Inflammatory macrophage treated with lipopolysaccharide for 4 hours (primary cell): ENCODE results near the gene WSCD1.

Source experiments
- DNase-seq: peaks from one replicate; pipeline ENCODE4 v3.0.0-alpha.2; 2020

WSCD1 gene

DNA sequence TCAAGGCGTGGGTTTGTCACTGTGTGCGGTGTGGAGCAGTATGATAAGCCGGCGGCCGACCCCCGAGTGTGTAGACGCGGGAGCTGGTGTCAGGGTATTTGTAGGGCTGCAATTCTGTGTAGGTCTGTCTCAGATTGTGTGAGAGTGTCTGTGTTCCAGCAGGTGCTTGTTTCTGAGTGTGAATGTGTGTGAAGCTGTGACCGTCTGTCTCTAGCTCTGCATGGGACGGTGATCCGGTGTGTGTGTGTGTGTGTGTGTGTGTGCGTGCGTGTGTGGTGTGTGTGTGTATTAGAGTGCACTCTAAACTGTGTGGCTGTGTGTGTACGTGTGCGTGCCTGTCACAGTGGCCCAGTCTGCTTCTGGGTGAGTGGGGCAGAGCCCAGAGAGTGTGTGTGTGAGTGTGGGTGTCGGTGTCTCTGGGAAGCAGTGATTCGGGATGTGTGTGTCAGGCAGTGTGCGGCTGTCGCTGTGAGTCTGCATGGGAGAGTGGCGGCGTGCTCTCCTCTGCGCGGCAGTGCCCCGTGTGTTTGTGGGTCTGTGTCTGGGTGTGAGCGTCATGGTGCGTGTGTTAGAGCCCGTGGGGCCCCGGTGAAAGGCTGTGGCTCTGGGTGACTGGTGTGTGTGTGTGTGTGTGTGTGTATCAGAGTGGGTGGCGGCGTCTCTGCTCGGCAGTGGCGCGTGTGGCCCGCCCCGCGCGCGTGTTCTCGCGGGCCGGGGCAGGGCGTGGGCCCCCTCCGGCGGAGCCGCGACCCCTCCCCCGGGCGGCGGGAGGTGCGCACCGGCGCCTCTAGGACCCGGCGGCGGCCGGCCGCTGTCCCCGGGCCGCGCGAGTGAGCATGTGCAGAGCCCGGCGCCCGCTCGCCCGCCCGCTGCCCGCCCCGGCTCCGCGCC, at the start of gene WSCD1:
Gene WSCD1, plus strand, starts transcription at position 841 of the 891 bp plus-strand sequence. CDS start 10,280 bp downstream, outside the sequence.
- no peak for DNase-seq

DNA sequence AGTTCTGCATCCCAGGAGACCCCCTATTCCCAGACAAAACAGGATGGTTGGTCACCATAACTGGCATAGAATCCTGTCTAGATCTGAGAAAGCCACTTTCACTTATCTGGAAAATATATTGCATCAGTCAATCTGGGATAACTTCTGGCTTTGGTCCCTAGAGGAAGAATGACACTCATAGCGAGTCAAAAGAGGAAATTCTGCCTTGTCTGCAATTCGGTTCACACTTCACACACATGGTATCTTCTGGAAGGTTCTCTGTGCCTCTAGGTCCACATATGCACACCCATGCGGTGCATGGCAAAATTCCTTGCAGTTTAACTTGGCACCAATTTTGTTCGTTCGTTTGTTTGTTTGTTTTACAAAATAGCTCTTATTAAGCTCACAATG, 49.2 kb upstream of the WSCD1 start:
- DNase-seq, result no peak

DNA sequence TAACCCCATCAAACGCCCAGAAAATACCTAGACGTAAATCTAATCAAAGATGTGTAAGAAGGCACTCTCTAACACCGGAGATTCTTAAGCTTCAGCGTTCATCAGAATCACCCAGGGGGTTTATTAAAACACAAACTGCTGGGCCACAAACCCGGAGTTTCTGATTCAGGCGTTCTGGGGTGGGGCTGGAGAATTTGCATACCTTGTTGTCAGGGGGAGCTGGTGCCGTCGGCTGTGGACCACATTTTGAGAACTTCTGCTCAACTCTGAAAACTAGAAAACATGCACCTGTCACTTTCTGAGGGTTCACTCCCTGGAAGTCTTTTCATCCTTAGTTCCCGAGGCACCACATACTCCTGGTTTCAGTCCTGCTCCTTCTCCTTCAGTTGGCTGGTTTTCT, 48.6 kb upstream of the WSCD1 start:
- no peak for DNase-seq

DNA sequence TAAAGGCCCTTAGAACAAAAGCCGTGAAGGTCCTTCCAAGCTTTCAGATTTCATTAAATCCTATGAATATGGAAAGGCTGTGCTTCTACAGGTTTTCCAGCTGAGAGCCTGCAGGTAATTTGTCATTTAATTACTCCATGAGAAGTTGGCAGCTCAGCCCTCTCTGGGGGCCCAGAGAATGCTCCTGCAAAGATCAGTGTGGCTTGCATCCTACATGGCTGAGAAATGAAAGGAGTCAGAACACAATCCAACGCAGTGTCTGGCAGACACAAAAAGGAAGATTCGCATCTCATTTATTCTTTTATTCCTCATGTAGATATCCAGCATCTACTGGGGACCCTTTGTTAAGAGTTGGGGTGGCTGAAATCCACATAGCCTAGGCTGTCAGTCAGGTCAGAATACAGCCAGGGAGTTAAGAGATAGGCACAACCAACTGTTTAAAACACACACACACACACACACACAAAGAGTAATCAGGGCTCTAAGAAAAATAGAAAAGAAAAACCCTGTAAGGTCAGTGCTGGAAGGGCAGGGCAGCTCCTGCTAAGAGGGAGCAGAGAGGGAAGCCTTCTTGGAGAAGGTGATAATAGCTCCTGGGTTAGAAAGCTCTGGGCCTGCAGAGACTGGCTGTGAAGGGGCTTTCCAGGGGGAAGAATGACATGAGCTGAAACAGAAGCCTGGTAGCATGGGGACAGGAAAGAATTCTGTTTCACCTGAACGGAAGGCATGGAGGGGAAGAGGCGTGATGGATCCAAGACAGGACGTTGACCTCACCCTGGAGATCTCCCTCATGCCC, 46.9 kb upstream of the WSCD1 start:
- no peak for DNase-seq

DNA sequence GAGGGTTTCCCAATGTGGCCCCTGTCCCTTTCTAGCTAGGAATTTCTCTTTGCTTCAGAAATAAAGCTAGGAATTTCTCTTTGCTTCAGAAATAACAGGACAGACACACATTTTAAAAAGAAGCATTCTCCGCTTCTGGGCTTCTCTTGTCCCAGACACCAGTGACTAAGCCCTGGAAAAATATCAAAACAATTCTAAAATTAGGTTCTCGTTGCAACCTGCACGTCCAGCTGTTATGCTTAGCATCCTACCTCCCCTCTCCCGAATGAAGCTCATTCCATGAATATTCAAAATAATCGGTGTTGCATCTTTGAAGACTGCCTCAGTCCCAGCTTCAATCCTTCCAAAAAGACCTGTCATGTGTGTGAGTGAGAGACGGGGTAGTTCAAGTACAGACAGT, 45.6 kb upstream of the WSCD1 start:
- no peak for DNase-seq

DNA sequence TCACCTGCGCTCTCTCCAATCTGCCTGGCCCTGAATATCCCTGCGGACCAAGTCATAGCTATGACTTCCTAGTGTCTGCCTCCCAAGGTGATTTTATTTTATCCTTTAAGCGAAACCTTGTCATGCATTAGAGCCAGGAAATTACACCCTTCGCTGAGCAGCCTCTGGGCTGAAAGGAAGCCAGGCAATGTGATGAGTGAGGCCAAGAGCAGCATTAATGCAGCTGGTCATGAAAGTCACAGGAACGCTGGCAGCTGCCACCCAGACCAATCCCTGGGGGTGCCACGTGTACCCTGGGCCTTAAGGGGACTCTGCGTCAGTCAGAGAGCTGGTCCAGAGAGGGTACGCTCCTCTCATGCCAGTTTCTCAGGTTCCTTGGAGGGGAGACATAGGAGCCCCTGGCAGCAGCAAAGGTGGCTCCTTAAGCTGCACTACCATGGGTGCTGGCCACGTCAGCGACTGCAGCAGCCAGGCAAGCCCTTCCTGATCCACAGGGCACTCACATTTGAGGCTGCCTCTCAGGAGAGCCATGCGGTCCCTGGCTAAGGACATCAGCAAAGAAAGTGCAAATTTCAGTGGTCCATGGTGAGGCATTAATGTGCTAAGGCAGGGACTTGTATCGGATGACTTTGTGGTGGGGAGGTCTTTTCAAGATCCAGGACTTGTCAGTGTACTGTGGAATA, 42.7 kb upstream of the WSCD1 start:
- no peak for DNase-seq

DNA sequence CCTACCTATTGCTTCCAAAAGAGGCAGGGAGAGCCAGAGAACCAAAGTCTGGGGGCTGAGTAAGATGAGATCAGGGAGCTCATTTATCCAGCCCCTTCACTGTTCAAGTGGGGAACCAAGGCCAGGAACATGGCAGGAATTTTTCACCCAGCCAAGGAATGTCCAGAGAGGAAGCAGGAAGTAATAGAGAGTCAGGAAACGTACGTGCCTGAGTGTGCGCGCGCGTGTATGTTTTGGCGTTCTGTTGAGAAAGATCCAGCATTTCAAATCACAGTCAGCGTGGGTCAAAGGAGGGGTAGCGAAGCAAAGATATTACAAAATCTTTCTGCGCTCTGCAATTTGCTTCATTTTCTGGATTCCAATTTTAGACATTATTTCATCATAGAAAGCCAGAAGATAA, 41.9 kb upstream of the WSCD1 start:
- no peak for DNase-seq

DNA sequence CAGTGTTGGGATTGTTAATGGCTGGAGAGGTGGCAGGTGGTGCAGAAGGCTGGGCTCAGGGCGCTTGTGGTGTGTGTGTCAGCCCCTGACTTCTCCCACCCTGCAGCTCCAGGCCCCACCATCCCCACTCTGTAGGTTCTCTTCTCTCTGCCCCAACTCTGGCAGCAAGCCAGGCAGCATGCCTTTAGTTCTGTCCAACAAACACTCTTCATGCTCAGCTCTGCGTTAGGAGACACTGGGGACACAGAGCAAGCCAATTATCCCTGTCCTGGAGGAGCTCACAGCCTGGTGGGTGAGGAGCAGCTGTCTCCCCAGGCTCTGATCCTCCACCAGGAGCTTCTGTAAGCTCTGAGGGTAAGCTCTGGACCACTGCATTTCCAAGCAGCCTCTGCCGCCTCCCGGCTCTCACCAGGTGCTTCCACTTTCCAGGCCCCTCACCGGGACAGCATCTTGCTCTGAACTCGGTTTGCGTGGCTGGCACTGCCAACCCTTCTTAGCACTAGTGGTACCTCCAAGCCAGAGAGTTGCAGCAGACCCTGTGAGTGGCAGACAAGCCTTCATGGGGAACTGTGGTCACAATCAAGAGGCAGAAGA, 34.3 kb upstream of the WSCD1 start:
- DNase-seq, result no peak

DNA sequence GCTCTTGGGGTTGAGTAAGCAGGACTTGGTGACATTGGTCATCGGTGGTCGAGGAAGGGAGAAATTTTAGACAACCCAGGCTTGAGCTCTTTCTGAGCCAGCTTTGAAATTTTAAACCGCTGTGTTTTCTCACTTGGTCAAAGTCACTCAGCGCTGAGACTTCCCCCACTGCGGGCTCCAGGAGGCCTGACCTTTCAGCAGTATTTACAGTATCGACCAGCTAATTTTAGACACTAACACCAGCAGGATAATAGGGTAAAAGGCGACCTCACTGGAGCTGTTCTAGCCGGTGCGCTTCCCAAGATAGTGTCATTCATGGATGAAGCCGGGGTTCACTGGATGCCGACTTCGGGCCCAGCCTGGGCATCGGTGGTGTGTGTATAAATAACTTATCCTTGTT, 29.7 kb upstream of the WSCD1 start:
- DNase-seq, result no peak

DNA sequence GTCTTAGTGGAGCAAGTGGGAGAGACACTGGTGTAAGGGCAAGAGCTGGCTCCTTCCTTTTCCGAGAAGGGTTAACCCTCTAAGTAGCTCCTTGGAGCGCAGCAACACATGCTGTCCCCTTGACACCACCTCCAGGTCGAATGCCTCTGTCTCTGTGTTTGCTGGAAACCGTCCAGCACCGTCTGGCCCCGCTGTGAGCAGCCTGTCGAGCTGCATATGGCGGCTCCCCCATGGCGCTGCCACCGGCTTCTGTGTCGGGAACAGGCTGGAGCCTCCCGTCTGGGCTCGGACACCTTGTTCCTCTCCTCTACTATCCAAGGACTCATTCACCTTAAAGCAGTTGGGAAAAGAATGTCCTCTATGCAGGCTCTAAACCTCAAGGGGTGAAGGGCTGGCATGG, 28.9 kb upstream of the WSCD1 start:
- DNase-seq, result no peak

DNA sequence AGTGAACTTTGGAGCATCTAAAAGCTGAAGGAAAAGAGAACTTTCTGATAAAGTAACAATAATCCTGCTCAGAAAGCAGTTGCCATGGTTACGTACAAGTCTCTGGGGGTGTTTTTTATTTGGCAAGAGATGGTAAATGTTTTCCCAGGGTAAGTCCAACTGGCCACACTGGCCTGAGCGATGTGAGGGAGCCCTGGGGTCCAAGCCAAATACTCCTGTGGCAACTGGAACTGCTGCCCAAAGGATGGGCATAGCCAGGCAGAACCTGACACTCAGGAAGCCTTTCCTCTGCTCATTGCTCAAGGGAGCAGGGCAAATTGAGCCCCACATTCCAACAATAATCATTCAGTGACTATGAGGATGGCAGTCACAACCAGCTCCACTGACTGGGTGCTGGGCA, 26.8 kb upstream of the WSCD1 start:
- no peak for DNase-seq

DNA sequence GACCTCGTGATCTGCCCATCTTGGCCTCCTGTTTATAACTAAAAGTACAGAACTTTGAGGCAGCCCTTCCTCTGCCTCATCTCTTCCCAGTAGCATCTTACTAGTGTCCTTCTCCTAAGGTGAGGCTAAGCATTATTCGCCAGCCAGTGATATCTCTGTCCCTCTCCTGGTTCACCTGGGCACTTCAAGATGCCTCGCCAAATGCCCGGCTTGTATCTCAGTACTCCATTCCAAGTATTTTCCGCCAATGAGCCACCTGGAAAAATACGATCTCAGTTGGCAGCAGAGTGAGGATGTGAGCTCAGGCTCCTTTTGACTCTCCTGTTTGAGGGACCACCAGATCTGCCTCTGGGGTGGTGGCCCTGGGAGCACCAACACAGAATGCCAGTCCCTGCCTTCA, 25.9 kb upstream of the WSCD1 start:
- no peak for DNase-seq

DNA sequence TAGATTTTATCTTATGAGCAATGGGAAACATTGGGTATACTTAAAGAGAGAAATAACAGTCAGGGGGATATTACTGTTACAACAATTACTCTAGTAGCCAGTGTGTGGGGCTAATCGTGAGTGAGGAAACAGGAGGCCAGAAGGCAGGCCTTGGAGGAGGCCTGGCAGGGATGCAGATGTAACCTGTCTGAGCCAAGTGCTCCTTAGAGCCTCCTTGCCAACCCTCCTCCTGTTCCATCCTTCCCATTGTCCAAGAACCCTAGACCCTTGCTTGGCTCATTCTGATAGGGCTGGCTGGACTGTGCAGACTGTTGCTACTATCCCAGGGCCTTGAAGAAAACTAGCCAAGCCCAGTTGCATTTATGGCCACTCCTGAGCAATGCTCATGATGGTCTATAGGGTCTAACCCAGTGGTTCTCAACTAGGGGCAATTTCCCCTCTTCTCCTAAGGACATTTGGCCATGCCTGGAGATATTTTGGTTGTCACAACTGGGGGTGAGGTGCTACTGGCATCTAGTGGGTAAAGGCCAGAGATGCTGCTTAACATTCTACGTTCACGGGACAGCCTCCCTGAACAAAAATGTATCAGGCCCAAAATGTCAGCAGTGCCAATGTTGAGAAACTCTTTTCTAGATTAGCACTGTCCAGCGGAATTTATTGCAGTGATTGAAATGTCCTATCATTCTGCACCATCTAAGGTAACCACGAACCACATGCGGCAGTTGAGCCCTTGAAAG, 24.4 kb upstream of the WSCD1 start:
- DNase-seq, result no peak

DNA sequence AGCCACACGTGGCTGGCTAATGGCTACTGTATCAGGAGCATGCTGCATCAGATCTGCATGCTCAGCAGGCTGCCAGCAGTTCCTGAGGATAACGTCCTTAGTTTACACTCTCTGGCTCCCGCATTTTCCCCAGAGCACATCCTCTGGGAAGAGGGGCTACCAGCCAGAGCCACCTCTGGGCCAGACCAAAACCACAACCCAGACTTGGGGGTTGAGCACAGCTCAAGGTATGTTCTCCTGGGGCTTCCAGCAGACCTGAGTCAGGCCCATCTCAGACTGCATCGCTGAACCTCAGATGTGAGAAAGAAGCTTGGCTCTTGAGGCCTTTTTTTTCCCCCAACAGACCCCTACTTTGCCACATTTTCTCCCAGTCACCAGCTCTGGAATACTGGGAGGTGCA, 23.7 kb upstream of the WSCD1 start:
- no peak for DNase-seq

DNA sequence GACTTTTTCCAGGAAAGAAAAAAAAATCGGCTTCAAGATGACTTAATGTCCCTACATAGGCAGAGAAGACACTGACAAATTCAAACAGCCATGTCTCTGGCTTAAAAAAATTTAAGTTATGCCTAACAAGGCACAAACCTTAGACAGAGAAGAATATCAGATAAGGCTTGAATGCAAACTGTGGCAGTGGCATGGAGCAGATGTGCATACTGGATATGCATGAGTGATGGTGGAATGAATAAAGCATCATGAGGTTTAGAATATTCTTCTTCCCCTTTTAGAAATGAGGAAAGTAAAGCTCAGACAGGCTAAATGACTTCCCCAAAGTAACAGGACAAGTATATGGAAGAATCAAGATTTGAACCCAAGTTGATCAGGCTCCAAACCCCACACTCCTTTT, 23.2 kb upstream of the WSCD1 start:
- DNase-seq, result no peak

DNA sequence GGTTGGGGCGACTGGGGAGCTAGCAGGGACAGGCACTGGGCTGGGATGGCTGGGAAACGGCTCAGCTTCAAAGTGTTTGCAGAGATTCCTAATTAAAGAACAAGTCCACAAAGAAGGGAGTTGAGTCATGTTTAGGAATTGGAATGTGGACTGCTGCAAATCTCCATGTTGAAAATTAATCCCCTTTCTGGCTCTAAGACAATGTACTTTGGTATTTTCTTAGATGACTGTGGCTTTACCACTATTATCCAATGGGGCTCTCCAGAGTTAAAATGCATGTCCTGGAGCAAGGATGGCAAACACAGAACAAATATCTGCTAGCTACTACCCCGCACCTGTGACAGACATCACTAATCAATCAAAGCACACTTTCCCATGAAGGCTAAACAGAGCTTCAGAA, 22.2 kb upstream of the WSCD1 start:
- DNase-seq, result no peak

DNA sequence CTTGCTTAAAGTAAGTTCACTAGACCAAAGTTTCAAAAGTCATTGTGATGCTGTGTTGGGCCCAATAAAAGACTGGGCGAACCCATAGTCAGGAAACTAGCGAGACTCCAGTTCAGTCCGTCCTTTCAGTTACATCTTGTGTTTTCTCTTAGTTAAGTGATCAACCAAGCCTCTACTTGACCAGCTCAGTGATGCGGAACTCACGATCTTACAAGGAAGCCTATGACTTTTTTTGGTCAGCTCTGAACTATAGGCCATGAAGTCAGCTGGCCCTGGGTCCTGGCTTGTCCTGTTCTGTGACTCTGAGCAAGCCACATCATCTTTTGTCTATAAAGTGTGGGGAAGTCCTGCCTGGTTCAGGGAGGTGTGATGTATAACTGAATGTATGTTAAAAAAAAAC, 21.7 kb upstream of the WSCD1 start:
- DNase-seq, result no peak

DNA sequence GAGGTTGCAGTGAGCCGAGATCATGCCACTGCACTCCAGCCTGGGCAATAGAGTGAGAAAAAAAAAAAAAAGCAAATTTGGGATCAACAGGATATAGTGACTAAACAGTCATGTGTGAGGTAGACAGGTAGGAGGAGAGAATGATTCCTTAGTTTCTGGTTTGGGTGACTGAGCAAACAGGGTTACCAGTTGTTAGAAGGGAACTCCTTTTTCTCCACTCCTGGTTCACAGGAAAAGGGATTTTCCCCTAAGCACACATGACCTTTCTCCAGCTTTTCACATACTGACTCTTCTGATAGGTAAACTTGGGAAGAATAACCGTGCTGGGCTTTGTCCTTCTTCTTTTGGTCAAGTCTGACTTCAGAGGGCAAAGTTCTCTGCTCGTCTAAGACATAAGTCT, 17.3 kb upstream of the WSCD1 start:
- DNase-seq, result no peak

DNA sequence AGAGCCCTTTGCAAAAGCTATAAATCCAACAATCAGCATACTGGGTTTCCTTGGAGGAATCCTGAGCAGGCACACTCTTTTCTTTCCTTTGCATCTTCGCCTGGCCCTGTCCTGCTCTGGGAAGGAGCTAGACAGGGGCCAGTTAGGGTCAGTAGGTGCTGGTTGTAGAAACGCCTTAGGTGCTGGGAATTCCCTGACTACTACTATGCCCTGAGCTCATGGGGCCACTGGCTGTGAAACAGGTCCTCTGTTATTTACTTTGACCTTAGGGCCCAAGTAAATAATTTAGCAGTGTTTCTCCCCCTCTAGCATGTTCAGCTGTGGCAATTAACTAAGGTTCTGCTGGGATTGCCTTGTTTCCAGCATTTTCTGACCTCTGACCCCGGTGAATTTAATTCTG, 15.8 kb upstream of the WSCD1 start:
- DNase-seq, result no peak

DNA sequence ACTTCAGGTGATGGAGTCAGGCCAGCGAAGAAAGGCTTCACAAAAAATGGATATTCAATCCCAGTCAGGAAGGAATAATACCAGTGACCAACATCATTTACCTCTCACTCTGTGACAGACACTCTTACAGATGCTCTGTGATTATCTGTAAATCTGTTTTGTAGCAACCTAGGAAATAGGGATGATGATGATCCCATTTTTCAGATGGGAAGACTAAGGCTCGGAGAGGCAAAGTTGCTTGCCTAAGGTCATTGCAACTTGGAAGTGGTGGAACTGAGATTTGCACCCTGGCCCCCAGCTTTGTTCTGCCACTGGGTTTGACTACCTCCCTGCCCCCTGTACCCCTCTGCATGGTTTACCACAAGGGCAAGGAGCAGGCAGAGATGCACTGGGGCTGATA, 14.1 kb upstream of the WSCD1 start:
- no peak for DNase-seq

DNA sequence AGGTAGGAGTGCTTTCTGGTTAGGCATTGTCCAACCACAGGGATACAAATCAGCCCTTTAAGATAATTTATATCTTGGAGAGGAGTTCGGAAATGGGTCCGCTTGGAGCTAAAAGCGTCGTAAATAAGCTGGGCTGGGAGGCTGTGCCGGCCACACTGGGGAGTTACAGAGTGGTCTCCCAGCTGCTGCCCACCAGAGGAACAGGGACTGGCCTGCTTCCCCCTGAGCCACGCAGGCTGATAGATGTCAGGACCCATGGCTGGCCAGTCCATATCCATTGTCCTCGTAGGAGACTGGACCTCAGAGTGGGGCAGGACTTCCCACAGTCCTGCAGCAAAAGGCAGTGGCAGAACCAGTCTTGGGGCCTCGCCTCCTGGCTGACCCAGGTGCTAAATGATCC, 12.6 kb upstream of the WSCD1 start:
- no peak for DNase-seq

DNA sequence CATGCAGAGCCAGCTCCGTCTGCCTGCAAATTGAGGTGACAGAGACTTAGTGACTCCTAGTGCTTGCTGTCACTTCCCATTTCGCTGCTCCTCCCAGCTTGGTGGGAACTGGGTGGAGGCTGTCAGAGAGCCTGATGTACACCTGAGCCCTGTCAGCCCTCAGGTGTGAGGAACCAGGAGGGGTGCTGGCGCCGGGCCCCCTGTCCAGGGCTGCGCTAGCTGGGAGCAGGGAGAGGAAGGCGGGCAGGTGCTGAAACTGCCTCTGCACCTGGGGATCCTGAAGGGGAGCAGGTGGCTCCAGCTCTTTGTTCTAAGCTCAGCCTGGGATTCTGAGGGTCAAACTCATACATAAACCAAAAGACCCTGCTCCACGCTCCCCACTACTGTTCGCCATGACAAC, 10.8 kb upstream of the WSCD1 start:
- DNase-seq, result no peak

DNA sequence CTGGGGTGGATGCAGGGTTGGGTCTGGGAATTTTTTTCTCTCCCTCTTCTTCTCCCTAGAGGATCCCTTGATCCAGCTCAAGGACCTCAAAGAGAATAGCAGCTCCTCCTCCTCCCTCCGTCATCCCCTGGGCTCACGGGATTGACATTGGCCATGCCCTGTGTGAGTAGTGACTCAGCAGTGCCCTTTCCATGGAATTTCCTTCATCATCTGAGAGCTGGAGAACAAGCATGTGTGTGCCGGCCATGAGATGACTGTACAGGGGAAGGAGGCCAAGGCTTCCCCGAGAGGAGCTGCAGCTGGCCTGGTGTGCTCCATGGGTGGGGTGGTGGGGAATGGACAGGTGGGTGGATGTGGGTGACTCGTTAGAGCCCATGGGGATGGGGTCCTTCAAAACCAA, 8.9 kb upstream of the WSCD1 start:
- DNase-seq, result no peak
